NCI-H69 (cell line): ENCODE data around the gene PHLDB2.

ENCODE experiments used
- DNase-seq: peaks from one replicate; lab custom pipeline; 2025; lab: John Stamatoyannopoulos, UW

Gene PHLDB2

DNA sequence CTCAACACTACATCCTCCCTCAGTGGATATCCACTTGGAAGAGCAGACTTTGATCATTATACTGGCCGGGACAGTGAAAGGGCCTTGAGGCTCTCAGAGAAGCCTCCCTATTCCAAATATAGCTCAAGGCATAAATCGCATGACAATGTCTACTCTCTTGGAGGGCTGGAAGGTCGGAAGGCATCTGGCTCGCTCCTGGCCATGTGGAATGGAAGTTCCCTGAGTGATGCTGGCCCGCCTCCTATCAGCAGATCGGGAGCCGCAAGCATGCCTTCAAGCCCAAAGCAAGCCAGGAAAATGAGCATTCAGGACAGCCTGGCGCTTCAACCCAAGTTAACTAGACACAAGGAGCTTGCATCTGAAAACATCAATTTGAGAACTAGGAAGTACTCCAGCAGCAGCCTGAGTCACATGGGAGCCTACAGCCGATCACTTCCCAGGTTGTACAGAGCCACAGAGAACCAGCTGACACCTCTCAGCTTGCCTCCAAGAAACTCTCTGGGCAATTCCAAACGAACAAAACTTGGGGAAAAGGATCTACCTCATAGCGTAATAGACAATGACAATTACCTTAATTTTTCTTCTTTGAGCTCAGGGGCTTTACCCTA lies 25.4 kb downstream of the PHLDB2 start:
- no peak for DNase-seq

DNA sequence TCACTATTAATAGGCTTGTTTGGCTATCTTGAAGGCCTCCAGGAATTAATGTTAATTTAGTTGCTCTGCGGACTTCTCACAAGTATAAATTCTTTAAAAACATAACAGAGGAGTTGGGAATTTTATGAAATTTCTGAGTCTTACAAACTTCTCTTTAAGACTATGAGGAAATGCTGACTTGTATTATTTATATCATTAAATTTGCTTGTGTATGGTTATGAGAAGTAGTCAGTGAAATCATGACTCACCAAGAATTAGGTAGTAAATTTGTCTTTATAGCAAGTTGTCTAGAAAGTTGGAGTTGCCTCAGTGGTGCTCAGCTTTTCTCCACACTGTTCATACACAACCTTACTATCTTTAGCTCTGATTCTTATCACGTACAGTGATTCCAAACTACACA lies 26.5 kb downstream of the PHLDB2 start:
- no peak for DNase-seq

DNA sequence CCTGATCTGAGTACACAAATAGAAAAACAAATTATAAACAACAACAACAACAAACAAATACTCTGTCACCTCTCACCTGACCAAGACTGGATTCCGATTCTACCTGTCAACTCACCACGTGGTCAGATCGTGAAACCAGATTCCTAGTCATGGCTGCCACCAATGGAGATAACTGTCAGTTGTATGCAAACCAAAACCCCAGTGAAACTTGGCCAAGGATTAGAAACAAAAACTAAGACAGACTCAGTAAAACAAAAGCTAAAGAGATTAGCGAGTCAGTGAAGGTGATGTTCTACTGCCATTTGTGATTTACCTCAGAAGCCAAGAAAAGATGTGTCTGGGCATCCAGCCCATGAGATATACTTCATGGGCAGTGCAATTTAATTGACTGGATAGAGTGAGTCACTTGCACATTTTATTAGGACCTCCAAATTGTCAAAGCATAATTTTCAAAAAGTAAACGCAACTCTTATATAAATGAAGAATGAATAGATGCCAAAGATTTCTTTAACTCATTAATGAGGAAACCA lies 31.1 kb downstream of the PHLDB2 start:
- no peak for DNase-seq

DNA sequence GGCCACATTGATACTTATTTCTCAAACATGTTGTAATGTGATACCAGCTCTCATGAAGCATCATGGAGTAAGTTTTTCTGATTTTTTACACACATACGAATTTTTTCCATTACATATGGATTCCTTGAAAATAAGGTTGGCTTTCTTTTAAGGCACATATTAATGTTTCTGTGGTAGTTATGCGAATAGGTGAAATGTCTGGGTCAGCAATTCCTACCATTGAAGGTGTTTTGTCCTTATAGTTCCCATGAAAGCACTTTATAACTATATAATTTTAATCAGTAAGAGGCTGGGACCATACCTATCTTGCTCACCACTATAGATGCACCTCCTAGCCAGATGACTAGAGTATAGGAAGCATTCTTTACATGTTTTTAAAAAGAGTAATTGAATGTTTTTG lies 33.0 kb downstream of the PHLDB2 start:
- no peak for DNase-seq

DNA sequence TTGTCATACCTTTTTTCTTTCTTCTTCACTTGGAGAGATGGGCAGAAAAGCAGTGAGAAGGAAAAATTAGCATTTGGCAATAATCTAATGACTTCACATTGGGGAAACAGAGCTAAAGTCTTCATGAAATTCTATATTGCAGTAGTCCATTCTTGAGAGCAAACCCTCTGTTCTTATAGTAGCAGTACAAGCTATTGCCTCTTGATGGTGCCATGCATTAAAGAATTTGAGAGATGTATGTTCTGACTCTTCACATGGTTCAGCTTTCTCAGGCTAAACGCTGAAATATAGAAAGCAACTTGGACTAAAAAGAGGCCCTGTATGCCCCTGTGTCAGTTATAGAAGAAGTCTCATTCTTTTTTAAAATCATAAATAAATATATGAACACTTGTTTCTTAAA lies 36.0 kb downstream of the PHLDB2 start:
- DNase-seq, result peak; percentile 55

DNA sequence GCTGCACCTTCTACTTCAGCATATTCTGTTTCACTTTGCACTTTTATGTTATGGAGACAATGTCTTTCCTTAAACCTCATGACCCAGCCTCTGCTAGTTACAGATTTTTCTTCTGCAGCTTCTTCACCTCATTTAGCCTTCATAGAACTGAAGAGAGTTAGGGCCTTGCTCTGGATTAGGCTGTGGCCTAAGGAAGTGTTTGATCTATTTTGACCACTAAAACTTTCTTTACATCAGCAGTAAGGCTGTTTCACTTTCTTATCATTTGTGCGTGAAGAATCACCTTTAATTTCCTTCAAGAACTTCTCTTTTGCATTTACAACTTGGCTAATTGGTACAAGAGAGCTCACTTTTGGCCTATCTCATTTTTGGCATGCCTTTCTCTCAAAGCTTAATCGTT lies 40.9 kb downstream of the PHLDB2 start:
- no peak for DNase-seq

DNA sequence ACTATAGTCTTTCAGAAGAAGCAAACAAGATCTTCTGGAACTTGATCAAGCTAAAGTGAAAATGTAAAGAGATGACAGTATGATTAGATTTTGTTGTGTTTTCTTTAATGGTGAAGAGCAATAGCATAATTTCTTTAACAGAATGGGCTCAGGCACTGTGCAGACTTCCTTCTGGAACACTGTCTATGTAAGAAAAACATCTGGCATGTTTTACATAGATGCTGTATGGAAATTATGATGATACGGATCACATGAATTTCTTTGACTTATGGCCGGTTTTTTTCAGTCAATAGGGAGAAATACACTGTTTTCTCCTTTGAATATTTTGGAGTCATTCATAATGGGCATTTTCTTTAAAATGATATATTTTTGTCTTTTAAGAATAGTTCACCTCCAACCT lies 42.6 kb downstream of the PHLDB2 start:
- DNase-seq, result no peak

DNA sequence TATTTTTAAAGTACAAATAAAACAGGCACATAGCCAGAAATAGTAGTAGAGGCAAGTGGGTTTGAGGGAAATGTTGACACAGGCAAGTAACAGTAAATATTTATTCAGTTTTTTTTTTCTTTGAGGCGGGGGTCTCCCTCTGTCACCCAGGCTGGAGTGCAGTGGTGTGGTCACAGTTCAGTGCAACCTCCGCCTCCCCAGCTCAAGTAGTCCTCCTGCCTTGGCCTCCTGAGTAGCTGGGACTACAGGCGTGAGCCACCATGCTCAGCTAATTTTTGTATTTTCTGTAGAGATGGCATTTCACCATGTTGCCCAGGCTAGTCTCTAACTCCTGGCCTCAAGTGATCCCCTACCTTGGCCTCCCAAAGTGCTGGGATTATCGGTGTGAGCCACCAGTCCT lies 43.5 kb downstream of the PHLDB2 start:
- DNase-seq, result no peak

DNA sequence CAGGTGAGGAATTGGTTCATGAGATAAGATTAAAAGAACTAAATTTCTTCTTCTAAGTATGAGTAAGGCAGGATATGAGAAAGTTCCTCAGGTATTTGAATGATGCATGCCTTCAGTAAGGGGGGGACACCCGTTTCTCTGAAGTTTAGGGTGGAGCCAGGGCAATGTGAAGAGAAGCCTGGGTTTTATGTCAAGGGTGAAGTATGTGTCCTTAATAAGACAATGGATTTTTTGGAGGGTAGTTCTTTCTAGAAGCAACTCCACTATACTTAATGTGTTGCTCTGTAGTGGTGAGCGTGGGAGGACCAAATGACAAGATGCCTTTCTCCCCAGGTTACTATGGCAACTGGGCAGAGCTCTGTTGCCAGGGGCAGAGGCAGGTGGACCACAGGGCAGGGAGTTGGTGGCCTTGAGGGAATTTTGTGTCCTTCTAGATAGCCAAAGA lies 44.0 kb downstream of the PHLDB2 start:
- peak; percentile 2 for DNase-seq

DNA sequence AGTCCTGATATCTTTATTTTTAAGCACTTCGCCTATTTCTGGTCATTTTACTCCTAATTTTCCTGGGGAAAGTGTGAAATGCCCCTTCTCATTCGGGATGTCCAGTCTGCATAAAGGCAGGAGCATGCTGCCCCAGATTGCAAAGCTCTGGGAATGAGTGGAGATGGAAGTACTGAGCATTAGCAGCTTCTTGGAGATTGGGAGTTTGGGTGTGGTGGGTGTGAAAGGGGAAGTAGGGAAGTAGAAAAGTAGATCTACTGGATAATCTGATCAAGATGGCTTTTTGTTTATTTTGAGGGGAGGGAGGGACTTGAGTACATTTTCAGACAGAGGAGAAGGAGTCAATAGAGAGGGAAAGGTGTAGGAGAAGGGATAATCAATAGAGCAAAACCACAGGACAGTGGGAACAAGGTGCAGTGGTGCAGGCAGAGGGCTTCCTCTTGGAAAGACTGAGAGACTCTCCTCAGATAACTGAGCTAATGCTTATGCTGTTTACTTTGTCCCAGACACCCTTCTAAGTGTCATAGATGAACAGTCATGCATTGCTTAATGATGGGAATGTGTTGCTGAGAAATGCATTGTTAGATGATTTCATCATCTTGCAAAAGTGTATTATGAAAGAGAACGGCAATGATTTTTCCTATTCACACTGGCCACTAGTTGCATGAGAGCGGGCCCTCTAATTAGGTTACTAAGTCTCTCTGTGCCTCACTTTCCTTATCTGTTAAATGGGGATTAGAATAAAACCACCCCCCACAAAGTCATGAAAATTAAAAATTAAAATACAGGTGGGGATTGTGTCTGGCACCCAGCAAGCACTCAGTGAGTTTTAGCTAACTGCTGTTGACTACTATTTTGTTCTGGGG lies 45.5 kb downstream of the PHLDB2 start:
- peak; percentile 4 for DNase-seq

DNA sequence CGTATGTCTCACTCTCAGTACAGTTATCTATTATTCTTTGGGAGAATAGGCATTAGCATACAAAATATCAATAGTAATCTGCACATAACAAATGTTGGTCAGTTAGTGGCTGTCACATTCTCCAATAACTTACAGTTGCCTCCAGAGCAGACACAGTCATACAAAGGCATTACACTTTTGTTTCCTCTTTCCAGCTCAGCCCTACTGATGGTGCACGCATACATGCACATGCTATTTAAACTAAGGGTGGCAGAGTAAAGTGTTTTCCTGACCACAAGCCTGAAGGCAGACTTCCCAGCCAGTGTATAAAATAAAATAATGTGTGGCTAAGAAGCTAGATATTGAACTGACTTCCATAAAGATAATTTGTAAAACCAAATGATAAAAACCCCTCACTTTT lies 47.6 kb downstream of the PHLDB2 start:
- no peak for DNase-seq

DNA sequence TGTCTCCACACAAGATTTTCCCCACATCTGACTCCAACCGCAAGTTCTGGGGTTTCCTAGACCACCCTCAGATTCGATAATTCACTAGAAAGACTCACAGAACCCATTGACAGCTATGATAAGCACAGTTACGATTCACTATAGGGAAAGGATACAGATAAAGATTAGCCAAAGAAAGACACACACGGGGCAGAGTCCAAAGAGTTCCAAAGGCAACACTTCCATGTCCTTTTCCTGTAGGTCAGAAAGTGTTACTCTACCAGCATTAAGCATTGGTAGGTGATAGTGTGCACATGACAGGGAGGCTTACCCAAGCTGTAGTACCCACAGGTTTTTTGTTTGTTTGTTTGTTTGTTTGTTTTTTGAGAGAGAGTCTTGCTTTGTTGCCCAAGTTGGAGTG lies 48.1 kb downstream of the PHLDB2 start:
- no peak for DNase-seq

DNA sequence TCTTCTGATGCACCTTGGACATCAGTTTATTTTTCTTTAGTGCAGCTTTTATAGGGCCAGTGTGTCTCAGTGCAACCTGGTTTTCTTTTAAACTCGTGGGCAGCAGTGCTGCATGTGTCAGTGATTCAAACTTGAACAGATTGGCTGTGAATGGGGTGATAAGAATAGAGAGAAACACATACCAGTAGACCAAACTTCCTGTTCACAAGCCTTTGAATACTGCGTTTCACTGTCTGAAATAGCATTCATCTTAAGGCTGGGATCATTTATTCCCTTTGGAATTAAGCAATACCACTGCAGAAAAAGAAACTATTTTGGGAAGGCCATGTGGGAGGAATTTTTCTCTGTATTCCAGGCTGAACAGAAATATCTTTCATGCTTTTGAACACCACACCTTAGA lies 51.7 kb downstream of the PHLDB2 start:
- no peak for DNase-seq

DNA sequence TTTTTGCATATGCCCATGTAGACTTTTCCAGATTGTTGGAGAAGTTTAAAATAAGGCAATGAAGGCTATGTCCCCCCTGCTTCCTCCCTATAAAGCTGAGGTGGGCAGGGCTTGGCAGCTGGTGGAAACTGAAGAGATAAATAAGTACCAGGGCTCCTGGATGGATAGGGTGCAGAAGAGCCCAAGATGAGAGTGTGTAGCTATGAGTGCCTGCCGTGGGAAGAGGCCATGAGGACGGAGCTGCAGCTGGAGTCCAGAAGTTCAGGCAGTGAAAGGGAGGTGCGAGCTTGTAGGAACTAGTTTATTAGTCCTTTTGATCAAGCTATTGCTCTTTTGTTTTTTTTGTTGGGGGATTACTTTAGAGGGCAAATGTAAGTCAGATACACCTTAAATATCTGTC lies 52.4 kb downstream of the PHLDB2 start:
- DNase-seq, result no peak

DNA sequence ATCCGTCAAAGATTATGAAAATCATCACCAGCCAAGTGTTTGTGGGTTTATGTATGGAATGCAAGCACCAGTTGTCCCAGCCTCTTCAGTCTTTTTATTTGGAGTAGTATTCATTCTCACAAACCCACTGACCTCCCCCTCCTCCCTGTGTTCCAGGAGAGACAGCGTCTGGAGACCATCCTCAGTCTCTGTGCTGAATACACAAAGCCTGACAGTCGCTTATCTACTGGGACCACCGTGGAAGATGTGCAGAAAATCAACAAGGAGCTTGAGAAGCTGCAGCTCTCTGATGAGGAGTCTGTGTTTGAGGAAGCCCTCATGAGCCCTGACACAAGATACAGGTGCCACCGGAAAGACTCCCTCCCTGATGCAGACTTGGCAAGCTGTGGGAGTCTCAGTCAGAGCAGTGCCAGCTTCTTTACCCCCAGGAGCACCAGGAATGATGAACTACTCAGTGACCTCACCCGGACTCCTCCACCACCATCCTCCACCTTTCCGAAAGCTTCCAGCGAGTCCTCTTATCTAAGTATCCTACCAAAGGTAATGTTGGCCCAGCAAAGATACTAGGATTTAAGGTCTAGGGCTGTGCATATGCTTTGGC lies 54.2 kb downstream of the PHLDB2 start:
- DNase-seq, result no peak

DNA sequence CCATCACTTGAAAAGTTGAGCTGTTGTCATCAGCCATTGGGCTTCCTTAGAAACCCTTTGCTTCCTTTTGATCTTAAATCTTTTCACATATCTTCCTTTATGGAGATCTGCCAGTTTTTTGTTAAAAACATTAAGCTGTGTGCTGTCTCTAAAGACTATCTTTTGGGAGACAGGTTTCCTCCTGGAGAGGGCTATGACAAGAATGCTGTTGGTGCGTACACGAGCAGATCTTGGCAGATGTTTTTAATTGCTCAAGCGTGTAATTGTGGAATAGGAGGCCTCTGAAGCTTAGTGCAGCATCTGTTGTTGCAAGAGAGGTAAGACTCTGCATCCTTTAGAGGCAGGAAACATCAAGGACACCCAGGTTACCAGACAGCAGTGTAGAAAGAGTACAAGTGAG lies 56.8 kb downstream of the PHLDB2 start:
- peak; percentile 9 for DNase-seq

DNA sequence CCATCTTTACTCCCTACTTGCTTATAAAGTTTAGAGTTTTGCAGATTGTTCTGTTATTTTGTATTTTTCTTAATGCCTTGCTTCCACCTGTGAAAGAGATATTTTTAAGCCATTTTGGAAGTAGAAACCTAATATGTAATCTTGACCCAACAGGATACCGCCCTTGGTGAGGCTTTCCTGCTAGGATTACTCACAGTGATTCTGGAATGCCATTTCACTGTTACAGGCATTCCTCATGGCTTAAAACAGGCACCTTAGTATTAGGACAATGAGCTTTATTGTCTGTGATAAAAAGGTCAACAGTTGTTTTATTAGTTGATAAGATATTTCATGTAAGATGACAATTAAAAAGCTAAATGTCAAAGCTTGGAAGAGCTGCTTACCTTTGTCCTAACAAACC lies 58.2 kb downstream of the PHLDB2 start:
- DNase-seq, result no peak

DNA sequence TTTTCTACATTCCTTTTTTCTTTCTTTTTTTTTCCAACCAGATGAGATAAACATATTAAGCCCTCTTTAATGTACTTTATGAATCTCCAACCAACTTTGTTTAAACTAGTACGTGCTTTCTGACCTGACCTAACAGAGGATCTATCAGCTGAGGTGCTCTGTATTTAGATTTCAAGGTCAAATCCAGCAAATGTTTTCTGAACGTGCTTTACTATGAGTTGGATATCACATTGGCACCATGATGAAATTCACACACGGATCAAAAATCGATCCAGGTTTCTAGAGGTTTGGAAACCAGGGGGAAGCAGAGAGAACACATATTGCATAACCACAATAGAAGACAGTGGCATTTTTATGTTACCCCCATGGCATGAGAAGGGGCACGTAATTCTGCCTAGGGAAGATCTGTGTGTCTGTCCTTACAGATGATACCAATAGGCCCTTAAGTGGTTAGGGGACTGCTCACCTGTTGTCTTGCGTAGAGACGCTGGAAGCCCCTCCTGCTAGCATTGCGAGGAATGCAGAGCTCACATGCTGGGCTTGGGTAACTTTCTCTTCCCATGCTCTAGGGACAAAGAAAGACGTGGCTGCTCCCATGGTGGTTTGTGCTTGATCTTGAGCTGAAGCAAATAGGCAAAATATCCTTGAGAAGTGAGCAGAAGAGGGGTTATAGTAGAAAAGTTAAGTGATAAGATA lies 60.5 kb downstream of the PHLDB2 start:
- no peak for DNase-seq

DNA sequence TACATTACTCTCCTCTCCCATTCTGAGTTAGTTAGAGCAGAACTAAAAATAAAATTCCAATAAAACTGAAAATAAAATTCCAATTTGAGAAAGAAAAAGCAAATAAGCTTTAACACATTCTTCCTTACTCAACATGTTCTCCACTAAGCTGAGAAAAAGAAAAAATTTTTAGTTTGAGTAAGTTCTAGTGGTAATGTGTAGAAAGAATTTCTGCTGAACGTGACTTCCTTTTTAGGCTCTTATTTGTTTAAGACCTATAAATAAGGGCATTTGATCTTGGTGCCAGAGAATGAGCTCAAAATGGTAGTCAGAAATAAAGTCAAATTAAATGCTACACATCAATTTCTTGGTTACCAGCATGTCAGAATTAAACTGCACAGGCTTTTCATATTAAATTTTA lies 62.1 kb downstream of the PHLDB2 start:
- no peak for DNase-seq

DNA sequence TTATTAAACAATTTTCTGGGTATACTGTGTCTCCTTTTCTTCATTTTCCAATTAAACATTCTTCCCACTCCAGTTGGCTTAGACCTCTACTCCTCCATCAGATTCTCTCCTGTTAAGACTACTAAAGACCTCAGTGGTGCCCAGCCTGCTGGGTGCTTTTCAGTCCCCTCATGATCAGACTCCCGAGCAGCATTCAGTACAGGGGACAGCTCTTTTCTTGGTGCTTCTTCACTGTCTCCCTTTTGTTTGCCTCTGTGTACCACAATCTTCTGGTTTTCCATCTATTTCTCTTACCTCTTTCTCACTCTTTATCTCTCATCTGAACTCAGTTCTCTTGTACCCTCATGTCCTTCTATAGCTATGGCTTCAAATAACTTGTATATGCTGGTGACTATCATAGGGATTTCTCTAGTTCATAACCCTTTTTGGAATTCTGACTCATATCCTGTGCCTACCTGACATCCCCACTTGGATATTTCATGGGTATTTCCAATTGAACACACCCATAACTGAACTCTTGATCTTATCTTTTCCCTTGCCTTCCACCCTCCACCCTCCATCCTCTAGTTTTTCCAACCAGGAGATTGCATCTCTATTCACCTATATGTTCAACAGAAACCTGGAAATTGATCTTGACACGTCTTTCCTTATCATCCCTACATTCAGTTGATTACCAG lies 64.2 kb downstream of the PHLDB2 start:
- no peak for DNase-seq

DNA sequence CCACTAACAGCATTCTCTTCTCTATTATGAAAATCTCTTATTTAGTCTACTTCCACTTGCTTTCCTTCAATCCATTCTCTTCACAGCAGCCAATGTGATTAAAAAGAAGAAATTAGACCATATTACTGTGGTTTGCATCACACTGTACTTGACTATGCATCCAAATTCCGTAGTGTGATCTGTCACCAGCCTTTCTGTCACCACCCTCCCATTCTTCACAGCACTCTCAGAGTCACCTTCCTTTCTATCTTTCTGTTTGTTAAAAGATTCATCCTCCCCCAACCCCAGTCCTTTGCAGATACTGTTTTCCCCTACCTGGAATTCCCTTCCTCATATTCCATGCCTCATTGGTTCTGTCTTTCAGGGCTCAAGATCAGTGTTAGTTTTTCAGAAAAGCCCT lies 64.7 kb downstream of the PHLDB2 start:
- DNase-seq, result no peak

DNA sequence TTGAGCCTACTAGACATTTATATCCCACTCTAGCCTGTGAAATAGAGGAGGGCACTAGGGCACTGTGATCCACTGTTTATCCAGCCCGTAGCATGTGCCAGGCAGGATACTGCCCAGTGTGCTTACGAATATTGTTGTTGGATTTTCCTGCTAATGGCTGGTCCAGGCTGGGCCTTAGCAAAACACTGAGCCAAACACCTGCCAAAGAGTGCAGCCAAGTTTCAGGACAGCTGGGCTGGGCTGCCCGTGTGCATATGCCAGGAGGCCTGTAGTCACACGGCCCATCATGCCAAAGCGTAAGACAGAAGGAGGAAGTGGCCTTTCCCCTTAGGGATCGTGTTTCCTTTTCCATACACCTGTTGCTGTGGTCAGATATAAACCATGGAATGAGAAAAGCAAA lies 65.2 kb downstream of the PHLDB2 start:
- peak; percentile 60 for DNase-seq
